Endodermal cell (in vitro differentiated cells): ENCODE measurements around the gene GPS1. TPM values are rescaled to one million over a fixed set of nuclear protein-coding genes. Genes with fewer than 3 reads are reported as not detected.

Experiments used
- DNase-seq: peaks from one replicate; pipeline ENCODE4 v3.0.0-alpha.2; 2017
- H3K27ac ChIP-seq: 2 replicates; pipeline ENCODE4 v1.5.1; 2013; ENCODE audit warnings: mild to moderate bottlenecking, low read depth, low read length, moderate library complexity
- H3K27me3 ChIP-seq: 2 replicates; pipeline ENCODE4 v1.6.1; 2013; ENCODE audit warnings: mild to moderate bottlenecking, low read length, moderate library complexity; ENCODE audit not compliant: insufficient read depth, control insufficient read depth, poor library complexity, severe bottlenecking
- H3K36me3 ChIP-seq: 2 replicates; pipeline ENCODE4 v1.7.0; 2013; ENCODE audit warnings: mild to moderate bottlenecking, low read length, moderate library complexity; ENCODE audit not compliant: control insufficient read depth, insufficient read depth
- H3K4me1 ChIP-seq: one replicate; pipeline ENCODE4 v1.7.0; 2013; ENCODE audit warnings: low read length; ENCODE audit not compliant: control insufficient read depth, insufficient read depth
- H3K4me3 ChIP-seq: 2 replicates; pipeline ENCODE4 v1.5.1; 2013; ENCODE audit warnings: mild to moderate bottlenecking, low read length, moderate library complexity
- H3K9ac ChIP-seq: 2 replicates; pipeline ENCODE4 v1.6.1; 2013; ENCODE audit warnings: mild to moderate bottlenecking, low read length, moderate library complexity; ENCODE audit not compliant: poor library complexity, severe bottlenecking; ENCODE audit errors: extremely low read depth
- H3K9me3 ChIP-seq: 2 replicates; pipeline ENCODE4 v1.6.1; 2013; ENCODE audit warnings: mild to moderate bottlenecking, low read length, moderate library complexity; ENCODE audit not compliant: control insufficient read depth
- H3K27ac Mint-ChIP-seq: 2 replicates; pipeline ENCODE4 v1.8.0; 2020; ENCODE audit warnings: mixed read lengths
- H3K27me3 Mint-ChIP-seq: 2 replicates; pipeline ENCODE4 v1.8.0; 2021; ENCODE audit warnings: mild to moderate bottlenecking, mixed read lengths; ENCODE audit not compliant: insufficient read depth
- H3K36me3 Mint-ChIP-seq: 2 replicates; pipeline ENCODE4 v1.8.0; 2020; ENCODE audit warnings: low read depth, mixed read lengths
- H3K4me1 Mint-ChIP-seq: 2 replicates; pipeline ENCODE4 v1.8.0; 2020; ENCODE audit warnings: mixed read lengths
- H3K4me3 Mint-ChIP-seq: 2 replicates; pipeline ENCODE4 v1.8.0; 2020; ENCODE audit warnings: mild to moderate bottlenecking, moderate library complexity, mixed read lengths
- H3K9me3 Mint-ChIP-seq: 2 replicates; pipeline ENCODE4 v1.8.0; 2020; ENCODE audit warnings: mild to moderate bottlenecking, mixed read lengths
- CTCF ChIP-seq: fragments of 200-600 bp; sonication (generic); conservative IDR thresholded peaks from 2 replicates; pipeline ENCODE4 v1.5.0; 2021; ENCODE audit warnings: antibody characterized with exemption, mild to moderate bottlenecking
- WGBS, 2 experiments: methylation state at CpG; one replicate each; pipeline versions ENCODE4 v1.1.5 to v1.1.7; 2013; ENCODE audit warnings: missing lambda C conversion rate in 2 of 2, mixed read lengths in 1 of 2; ENCODE audit not compliant: insufficient coverage in 1 of 2, insufficient read length in 1 of 2; 5-methylcytosine and 5-hydroxymethylcytosine counted together
- total RNA-seq, 2 donors: library from RNA; stranded (reverse); fragmentation: NEBNext Ultra II Directional in 1 of 2; extraction: Animal tissue kit (Norgen Biotek cat#: 25700) in 1 of 2; gene quantifications; 2 replicates in 1 of 2; 3 replicates in 1 of 2; pipeline ENCODE4 v1.2.1, GENCODE V29; 2021

GPS1 gene
- total RNA-seq, 2 donors from 2014 or later: 152 to 153 TPM

GRCh38 chr17:82029391-82029790 is 22.3 kb upstream of the GPS1 start:
- no peaks in the 10 kb centered on the region for H3K9me3 ChIP-seq
- H3K4me1 Mint-ChIP-seq: no peaks in the 10 kb centered on the region
- H3K27ac ChIP-seq: no peak overlapping the region
- TF ChIP-seq CTCF: no peak
- H3K4me3 ChIP-seq: no peak overlapping the region
- DNase-seq: no peak
- peaks cover 15% of the 10 kb centered on the region for H3K36me3 Mint-ChIP-seq
- no peaks in the 10 kb centered on the region for H3K27me3 ChIP-seq
- no peaks in the 10 kb centered on the region for H3K27me3 Mint-ChIP-seq
- H3K36me3 ChIP-seq: no peaks in the 10 kb centered on the region
- H3K9ac ChIP-seq: no peak overlapping the region
- H3K4me1 ChIP-seq: no peaks in the 10 kb centered on the region
- no peaks in the 10 kb centered on the region for H3K9me3 Mint-ChIP-seq
- H3K4me3 Mint-ChIP-seq: no peak overlapping the region
- no peak overlapping the region for H3K27ac Mint-ChIP-seq
- 92 to 94% methylated on average over 6 to 16 of the region's 16 CpGs for WGBS, 2 experiments

GRCh38 chr17:82029990-82030469 is 21.7 kb upstream of the GPS1 start:
- Mint-ChIP-seq H3K27me3 (no peaks in the 10 kb centered on the region), H3K4me3 (peak overlapping the region; percentile 55), H3K9me3 (no peaks in the 10 kb centered on the region), H3K4me1 (no peaks in the 10 kb centered on the region), H3K27ac (no peak overlapping the region), H3K36me3 (peaks cover 15% of the 10 kb centered on the region)
- H3K9me3 ChIP-seq: no peaks in the 10 kb centered on the region
- no peak overlapping the region for H3K27ac ChIP-seq
- TF ChIP-seq CTCF: no peak
- no peak overlapping the region for H3K9ac ChIP-seq
- no peaks in the 10 kb centered on the region for H3K36me3 ChIP-seq
- no peak for DNase-seq
- H3K27me3 ChIP-seq: no peaks in the 10 kb centered on the region
- H3K4me1 ChIP-seq: no peaks in the 10 kb centered on the region
- WGBS, 2 experiments: 73 to 88% methylated on average over 16 to 31 of the region's 31 CpGs
- H3K4me3 ChIP-seq: no peak overlapping the region

DNA sequence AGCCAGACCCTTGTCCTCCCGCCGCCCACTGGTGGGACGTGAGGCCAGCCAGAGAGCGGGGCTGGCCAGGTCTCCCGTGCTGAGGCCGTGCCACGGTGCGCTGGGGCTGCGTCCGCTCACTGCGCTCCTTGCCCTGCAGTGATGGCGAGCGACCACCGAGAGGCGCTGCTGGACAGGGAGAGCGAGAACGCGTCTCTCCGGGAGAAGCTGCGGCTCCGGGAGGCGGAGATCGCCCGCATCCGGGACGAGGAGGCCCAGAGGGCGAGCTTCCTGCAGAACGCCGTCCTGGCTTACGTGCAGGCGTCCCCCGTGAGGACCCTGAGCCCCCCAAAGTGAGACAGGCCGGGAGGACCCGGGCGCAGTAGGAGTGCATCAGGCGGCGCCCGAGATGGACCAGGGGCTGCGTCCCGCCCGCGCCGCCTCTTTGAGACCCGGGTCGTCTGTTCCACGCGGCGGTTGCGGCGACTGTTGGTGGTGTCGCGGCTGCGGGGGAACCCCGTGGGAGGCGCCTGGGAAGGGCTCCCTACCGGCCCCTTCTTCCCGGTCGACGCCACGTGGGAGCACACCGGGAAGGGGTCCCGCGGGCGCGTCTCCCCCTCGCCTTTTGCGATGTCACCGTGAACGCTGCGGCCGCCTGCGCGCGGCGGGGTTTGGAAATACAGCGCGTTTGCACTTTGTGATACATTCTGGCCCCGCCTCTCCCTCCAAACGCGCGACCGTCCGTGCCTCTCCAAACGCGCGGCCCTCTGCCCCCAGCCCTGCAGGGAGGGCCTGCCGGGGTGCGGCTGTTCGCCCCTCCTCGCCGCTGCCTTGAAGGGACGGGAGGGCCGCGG is 21.0 kb upstream of the GPS1 start:
- H3K4me1 Mint-ChIP-seq: no peaks in the 10 kb centered on the region
- no peaks in the 10 kb centered on the region for H3K9me3 ChIP-seq
- no peaks in the 10 kb centered on the region for H3K4me1 ChIP-seq
- H3K9ac ChIP-seq: no peak overlapping the region
- H3K36me3 Mint-ChIP-seq: peaks cover 13% of the 10 kb centered on the region
- no peaks in the 10 kb centered on the region for H3K27me3 Mint-ChIP-seq
- 2 to 3% methylated on average over 38 to 94 of the region's 94 CpGs for WGBS, 2 experiments
- H3K27ac Mint-ChIP-seq: no peak overlapping the region
- H3K4me3 Mint-ChIP-seq: peak overlapping the region; percentile 55
- peak; percentile 86 for TF ChIP-seq CTCF
- DNase-seq: peak; percentile 99
- H3K27me3 ChIP-seq: no peaks in the 10 kb centered on the region
- H3K9me3 Mint-ChIP-seq: no peaks in the 10 kb centered on the region
- H3K27ac ChIP-seq: no peak overlapping the region
- no peaks in the 10 kb centered on the region for H3K36me3 ChIP-seq
- H3K4me3 ChIP-seq: peak overlapping the region; percentile 73
